GM23338 (cell line): Measurements from ENCODE around the gene NBEAL2. TPM values are rescaled to one million over a fixed set of nuclear protein-coding genes. Genes with fewer than 3 reads are reported as not detected.

ENCODE experiments used
- ATAC-seq: fragments of 200-7000 bp; cut with Tn5 transposase; 3 replicates; pipeline ENCODE4 v1.9.1; 2020
- DNase-seq: peaks from one replicate; pipeline ENCODE4 v3.0.0-alpha.2; 2015; ENCODE audit warnings: low spot score
- H2AFZ ChIP-seq: fragments of 200-600 bp; sonication (generic); 2 replicates; pipeline ENCODE4 v1.8.0; 2016; ENCODE audit warnings: antibody characterized with exemption, mild to moderate bottlenecking, moderate library complexity
- H3F3A ChIP-seq: fragments of 200-600 bp; sonication (generic); replicated peaks from 2 replicates; pipeline ENCODE4 v1.8.0; 2017; ENCODE audit warnings: antibody characterized with exemption, mixed run types, low read depth
- H3K27ac ChIP-seq: fragments of 200-600 bp; sonication (generic); 2 replicates; pipeline ENCODE4 v1.6.1; 2016; ENCODE audit warnings: low read depth
- H3K27me3 ChIP-seq: fragments of 200-600 bp; sonication (generic); 2 replicates; pipeline ENCODE4 v1.8.0; 2016; ENCODE audit warnings: mild to moderate bottlenecking, mixed run types, moderate library complexity; ENCODE audit not compliant: insufficient read depth
- H3K36me3 ChIP-seq: fragments of 200-600 bp; sonication (generic); 2 replicates; pipeline ENCODE4 v1.8.0; 2016; ENCODE audit warnings: mild to moderate bottlenecking; ENCODE audit not compliant: insufficient read depth
- H3K4me1 ChIP-seq: fragments of 200-600 bp; sonication (generic); 2 replicates; pipeline ENCODE4 v1.8.0; 2016; ENCODE audit warnings: mild to moderate bottlenecking, moderate library complexity; ENCODE audit not compliant: insufficient read depth
- H3K4me2 ChIP-seq: fragments of 200-600 bp; sonication (generic); 2 replicates; pipeline ENCODE4 v1.7.1; 2017; ENCODE audit warnings: mixed run types
- H3K4me3 ChIP-seq: fragments of 200-600 bp; sonication (generic); 2 replicates; pipeline ENCODE4 v1.6.1; 2016; ENCODE audit warnings: mixed run types
- H3K79me2 ChIP-seq: fragments of 200-600 bp; sonication (generic); replicated peaks from 2 replicates; pipeline ENCODE4 v1.8.0; 2017; ENCODE audit warnings: mild to moderate bottlenecking; ENCODE audit not compliant: insufficient read depth
- H3K9me2 ChIP-seq: fragments of 200-600 bp; sonication (generic); 2 replicates; pipeline ENCODE4 v1.8.0; 2017; ENCODE audit not compliant: insufficient read depth
- H4K20me1 ChIP-seq: fragments of 200-600 bp; sonication (generic); replicated peaks from 2 replicates; pipeline ENCODE4 v1.8.0; 2017; ENCODE audit warnings: mild to moderate bottlenecking; ENCODE audit not compliant: insufficient read depth
- H3K27ac Mint-ChIP-seq: 2 replicates; pipeline ENCODE4 v1.8.0; 2020; ENCODE audit warnings: inconsistent platforms, mild to moderate bottlenecking, moderate library complexity, mixed read lengths
- H3K27me3 Mint-ChIP-seq: 3 replicates; pipeline ENCODE4 v1.8.0; 2022; ENCODE audit warnings: low read depth, mild to moderate bottlenecking, moderate library complexity, mixed read lengths, inconsistent platforms; ENCODE audit not compliant: insufficient read depth, poor library complexity
- H3K36me3 Mint-ChIP-seq: 3 replicates; pipeline ENCODE4 v1.8.0; 2021; ENCODE audit warnings: low read depth, mild to moderate bottlenecking, inconsistent platforms, moderate library complexity, mixed read lengths
- H3K4me1 Mint-ChIP-seq: 3 replicates; pipeline ENCODE4 v1.8.0; 2020; ENCODE audit warnings: mild to moderate bottlenecking, inconsistent platforms, mixed read lengths
- H3K4me3 Mint-ChIP-seq: 3 replicates; pipeline ENCODE4 v1.8.0; 2021; ENCODE audit warnings: moderate library complexity, mild to moderate bottlenecking, inconsistent platforms, mixed read lengths
- H3K9me3 Mint-ChIP-seq: 3 replicates; pipeline ENCODE4 v1.8.0; 2020; ENCODE audit warnings: moderate library complexity, mild to moderate bottlenecking, inconsistent platforms, mixed read lengths
- ETS1 ChIP-seq: IDR thresholded peaks from 2 replicates; pipeline ENCODE4 v1.6.1; 2016; ENCODE audit warnings: antibody characterized with exemption
- EZH2 ChIP-seq: fragments of 200-600 bp; sonication (generic); IDR thresholded peaks from one replicate; pipeline ENCODE4 v1.8.0; 2017; ENCODE audit warnings: antibody characterized with exemption, mild to moderate bottlenecking, low read depth; ENCODE audit not compliant: unreplicated experiment
- NANOG ChIP-seq: IDR thresholded peaks from 2 replicates; pipeline ENCODE4 v1.6.1; 2016; ENCODE audit warnings: antibody characterized with exemption, borderline replicate concordance
- STAT1 ChIP-seq: IDR thresholded peaks from one replicate; pipeline ENCODE4 v1.6.1; 2016; ENCODE audit warnings: antibody characterized with exemption; ENCODE audit not compliant: unreplicated experiment
- ZNF114 ChIP-seq: fragments of 250-450 bp; sonication (Bioruptor Pico); IDR thresholded peaks from 2 replicates; pipeline ENCODE4 v1.5.0; 2020; ENCODE audit warnings: mild to moderate bottlenecking, moderate library complexity
- ZNF462 ChIP-seq: fragments of 250-450 bp; sonication (Bioruptor Pico); IDR thresholded peaks from 2 replicates; pipeline ENCODE4 v1.5.0; 2020; ENCODE audit warnings: mild to moderate bottlenecking, moderate library complexity
- polyA plus RNA-seq: library from polyadenylated mRNA; unstranded; fragments of >200 nt; fragmentation: Nextera tagmentation; extraction: Ambion mirVana; gene quantifications from 2 replicates; pipeline ENCODE4 v1.2.1, GENCODE V29; 2016
- total RNA-seq: library from RNA; depleted of rRNA; stranded (reverse); fragments of >200 nt; shearing (Covaris generic); gene quantifications from 2 replicates; pipeline ENCODE4 v1.2.3, GENCODE V29; 2014

Gene NBEAL2
- total and polyA plus RNA-seq, 2 experiments from 2014 or later: 13.5 to 79.9 TPM

- no peaks in the 10 kb centered on the region for H3F3A ChIP-seq
- ATAC-seq (peak; percentile 5; the same call in 1 of the 3 replicates), DNase-seq (no peak)
- peaks cover 61% of the 10 kb centered on the region for H3K4me1 Mint-ChIP-seq
- H3K36me3 Mint-ChIP-seq: peaks cover 18% of the 10 kb centered on the region
- no peak overlapping the region for H2AFZ ChIP-seq
- H3K4me3 ChIP-seq: no peak overlapping the region
- H3K79me2 ChIP-seq: peaks cover 100% of the 10 kb centered on the region
- H3K27ac Mint-ChIP-seq: no peak overlapping the region
- H3K36me3 ChIP-seq: no peaks in the 10 kb centered on the region
- H3K4me2 ChIP-seq: no peak overlapping the region
- H4K20me1 ChIP-seq: peaks cover 63% of the 10 kb centered on the region
- peaks cover 7% of the 10 kb centered on the region for H3K27me3 Mint-ChIP-seq
- no peaks in the 10 kb centered on the region; the same call in 2 of the 3 replicates for H3K9me3 Mint-ChIP-seq
- no peaks in the 10 kb centered on the region for H3K27me3 ChIP-seq
- TF ChIP-seq EZH2 (no peak), ZNF114 (CRISPR knock-in tag) (no peak), STAT1 (no peak), NANOG (no peak)
- peaks cover 31% of the 10 kb centered on the region for H3K4me1 ChIP-seq
- H3K27ac ChIP-seq: no peak overlapping the region
- no peak overlapping the region for H3K4me3 Mint-ChIP-seq
- H3K9me2 ChIP-seq: no peaks in the 10 kb centered on the region
These were observed 33.0 kb upstream of the NBEAL2 start for GRCh38 chr3:46946416-46946815.

GRCh38 chr3:46946856-46947545 is 32.5 kb upstream of the NBEAL2 start:
- Histone ChIP-seq H3K79me2 (peaks cover 98% of the 10 kb centered on the region), H2AFZ (no peak overlapping the region), H3F3A (no peaks in the 10 kb centered on the region), H3K36me3 (no peaks in the 10 kb centered on the region), H3K27me3 (no peaks in the 10 kb centered on the region), H3K4me1 (peaks cover 31% of the 10 kb centered on the region), H4K20me1 (peaks cover 63% of the 10 kb centered on the region), H3K27ac (no peak overlapping the region), H3K9me2 (no peaks in the 10 kb centered on the region), H3K4me3 (no peak overlapping the region), H3K4me2 (no peak overlapping the region)
- peaks cover 61% of the 10 kb centered on the region for H3K4me1 Mint-ChIP-seq
- H3K27ac Mint-ChIP-seq: no peak overlapping the region
- DNase-seq (no peak), ATAC-seq (no peak)
- peaks cover 18% of the 10 kb centered on the region for H3K36me3 Mint-ChIP-seq
- H3K4me3 Mint-ChIP-seq: no peak overlapping the region
- TF ChIP-seq ETS1 (no peak), ZNF462 (no peak)
- H3K27me3 Mint-ChIP-seq: peaks cover 7% of the 10 kb centered on the region
- no peaks in the 10 kb centered on the region; the same call in 2 of the 3 replicates for H3K9me3 Mint-ChIP-seq
